ENCODE measurements around the gene ARHGAP31.

Gene ARHGAP31

GRCh38 chr3:119357190-119357589, 63.0 kb downstream of the ARHGAP31 start:
- Histone ChIP-seq H3K27me3 (ENCODE audit: insufficient read depth, poor library complexity, severe bottlenecking) (peaks cover 2% of the 10 kb centered on the region), H3K27ac (replicated peaks) (no peak overlapping the region), H3K4me3 (replicated peaks; ENCODE audit: insufficient read depth, low read length) (no peak overlapping the region)
- no peak for DNase-seq (ENCODE audit: low read depth in 1 of 2, low spot score in 1 of 2)
- no peak for TF ChIP-seq POLR2AphosphoS5 (IDR thresholded peaks at IDR 0.05; ENCODE audit: low read depth)
- TF ChIP-seq REST (IDR thresholded peaks at IDR 0.05; ENCODE audit: insufficient replicate concordance, low read depth), result no peak
- TF ChIP-seq GABPA (IDR thresholded peaks at IDR 0.05; ENCODE audit: low read depth), result no peak
- no peak for TF ChIP-seq SPI1 (IDR thresholded peaks at IDR 0.05; ENCODE audit: borderline replicate concordance, low read depth)

- TF ChIP-seq CTCF (IDR thresholded peaks at IDR 0.05; ENCODE audit: insufficient read depth, low read length), result no peak
- no peak for TF ChIP-seq GABPA (IDR thresholded peaks at IDR 0.05; ENCODE audit: low read depth)
- TF ChIP-seq POLR2AphosphoS5 (IDR thresholded peaks at IDR 0.05; ENCODE audit: low read depth), result no peak
- TF ChIP-seq REST (IDR thresholded peaks at IDR 0.05; ENCODE audit: insufficient replicate concordance, low read depth), result no peak
- Histone ChIP-seq H3K27me3 (ENCODE audit: insufficient read depth, poor library complexity, severe bottlenecking) (peaks cover 2% of the 10 kb centered on the region), H3K4me3 (replicated peaks; ENCODE audit: insufficient read depth, low read length) (no peak overlapping the region), H3K27ac (replicated peaks) (no peak overlapping the region)
- no peak for DNase-seq (ENCODE audit: low read depth in 1 of 2, low spot score in 1 of 2)
Observed at GRCh38 chr3:119359476-119360326, 65.5 kb downstream of the ARHGAP31 start.

GRCh38 chr3:119360736-119361462, 66.7 kb downstream of the ARHGAP31 start:
- TF ChIP-seq GABPA (IDR thresholded peaks at IDR 0.05; ENCODE audit: low read depth), result no peak
- no peak for TF ChIP-seq SPI1 (IDR thresholded peaks at IDR 0.05; ENCODE audit: borderline replicate concordance, low read depth)
- no peak for TF ChIP-seq CTCF (IDR thresholded peaks at IDR 0.05; ENCODE audit: insufficient read depth, low read length)
- no peak for TF ChIP-seq REST (IDR thresholded peaks at IDR 0.05; ENCODE audit: insufficient replicate concordance, low read depth)
- TF ChIP-seq POLR2AphosphoS5 (IDR thresholded peaks at IDR 0.05; ENCODE audit: low read depth), result no peak
- Histone ChIP-seq H3K27ac (replicated peaks) (no peak overlapping the region), H3K27me3 (ENCODE audit: insufficient read depth, poor library complexity, severe bottlenecking) (peaks cover 2% of the 10 kb centered on the region), H3K4me3 (replicated peaks; ENCODE audit: insufficient read depth, low read length) (no peak overlapping the region)
- DNase-seq (ENCODE audit: low read depth in 1 of 2, low spot score in 1 of 2), result no peak
